Measurements from ENCODE around the gene SHISA6.

GRCh38 chr17:11284811-11285210 is 43.8 kb downstream of the SHISA6 start:
- TF ChIP-seq, protein P1, sequence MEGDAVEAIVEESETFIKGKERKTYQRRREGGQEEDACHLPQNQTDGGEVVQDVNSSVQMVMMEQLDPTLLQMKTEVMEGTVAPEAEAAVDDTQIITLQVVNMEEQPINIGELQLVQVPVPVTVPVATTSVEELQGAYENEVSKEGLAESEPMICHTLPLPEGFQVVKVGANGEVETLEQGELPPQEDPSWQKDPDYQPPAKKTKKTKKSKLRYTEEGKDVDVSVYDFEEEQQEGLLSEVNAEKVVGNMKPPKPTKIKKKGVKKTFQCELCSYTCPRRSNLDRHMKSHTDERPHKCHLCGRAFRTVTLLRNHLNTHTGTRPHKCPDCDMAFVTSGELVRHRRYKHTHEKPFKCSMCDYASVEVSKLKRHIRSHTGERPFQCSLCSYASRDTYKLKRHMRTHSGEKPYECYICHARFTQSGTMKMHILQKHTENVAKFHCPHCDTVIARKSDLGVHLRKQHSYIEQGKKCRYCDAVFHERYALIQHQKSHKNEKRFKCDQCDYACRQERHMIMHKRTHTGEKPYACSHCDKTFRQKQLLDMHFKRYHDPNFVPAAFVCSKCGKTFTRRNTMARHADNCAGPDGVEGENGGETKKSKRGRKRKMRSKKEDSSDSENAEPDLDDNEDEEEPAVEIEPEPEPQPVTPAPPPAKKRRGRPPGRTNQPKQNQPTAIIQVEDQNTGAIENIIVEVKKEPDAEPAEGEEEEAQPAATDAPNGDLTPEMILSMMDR (IDR thresholded peaks at IDR 0.05; ENCODE audit: low read length) = no peak
- TF ChIP-seq EZH2 (IDR thresholded peaks at IDR 0.05; ENCODE audit: borderline replicate concordance, low read length) = no peak
